Posterior vena cava (tissue), 2 donors: ENCODE results near the gene GRID2. TPM values are rescaled to one million over a fixed set of nuclear protein-coding genes. Genes with fewer than 3 reads are reported as not detected.

Experiments used
- DNase-seq: peaks from one replicate; pipeline ENCODE4 v3.0.0-alpha.2; 2020; ENCODE audit warnings: low spot score
- intact Hi-C, 2 donors: fragments of 100-400 bp; cut with DNase I; formaldehyde crosslinking; loops; one replicate each; pipeline versions ENCODE4 v1.14.1 to v1.14.2; 2022 to 2023
- total RNA-seq, 2 donors: library from RNA; stranded (reverse); fragmentation: NEBNext Ultra II Directional; extraction: Animal tissue kit (Norgen Biotek cat#: 25700); gene quantifications; one replicate each; pipeline ENCODE4 v1.2.1, GENCODE V29; 2021
- donor health status: DM: yes; HTN: yes; CAD: no.
- donor health status: DM: yes; HTN: yes; CAD: no.

The GRID2 gene
- total RNA-seq, 2 donors from 2014 or later: 0.38 TPM; not detected in 1

- intact Hi-C loops: no loop called here
- DNase-seq: no peak
These were observed 203.2 kb downstream of the GRID2 start for GRCh38 chr4:92506933-92507332.

GRCh38 chr4:92514627-92515026 is 210.9 kb downstream of the GRID2 start:
- DNase-seq: no peak

DNA sequence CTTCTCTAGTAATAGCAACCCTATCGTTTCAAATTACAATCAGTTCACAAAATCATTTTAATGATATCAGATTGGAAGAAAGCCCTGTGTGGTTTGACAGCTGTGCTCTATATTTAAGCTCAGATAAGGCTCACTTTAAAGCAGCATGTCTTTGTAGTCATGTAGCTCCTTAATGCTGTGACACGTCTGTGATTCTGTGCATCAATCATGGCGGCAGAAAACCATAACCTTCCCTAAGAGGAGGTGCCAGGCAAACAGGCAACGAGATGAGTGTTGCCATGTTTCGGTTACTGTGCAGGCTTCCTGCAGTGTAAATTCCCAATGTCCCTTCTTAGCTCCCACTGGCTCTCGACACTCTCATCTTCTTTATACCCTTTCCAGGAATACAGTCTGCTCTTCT is 212.7 kb downstream of the GRID2 start:
- DNase-seq: no peak
- intact Hi-C loops: no loop called here

More at GRCh38 chr4:92514627-92515026, 210.9 kb downstream of the GRID2 start:
- intact Hi-C loops: no loop called here

- DNase-seq: no peak
- intact Hi-C loops: no loop called here
These were observed 216.0 kb downstream of the GRID2 start for GRCh38 chr4:92519727-92520126.

- intact Hi-C loops: no loop called here
- no peak for DNase-seq
These were observed 216.8 kb downstream of the GRID2 start for GRCh38 chr4:92520563-92520962.

DNA sequence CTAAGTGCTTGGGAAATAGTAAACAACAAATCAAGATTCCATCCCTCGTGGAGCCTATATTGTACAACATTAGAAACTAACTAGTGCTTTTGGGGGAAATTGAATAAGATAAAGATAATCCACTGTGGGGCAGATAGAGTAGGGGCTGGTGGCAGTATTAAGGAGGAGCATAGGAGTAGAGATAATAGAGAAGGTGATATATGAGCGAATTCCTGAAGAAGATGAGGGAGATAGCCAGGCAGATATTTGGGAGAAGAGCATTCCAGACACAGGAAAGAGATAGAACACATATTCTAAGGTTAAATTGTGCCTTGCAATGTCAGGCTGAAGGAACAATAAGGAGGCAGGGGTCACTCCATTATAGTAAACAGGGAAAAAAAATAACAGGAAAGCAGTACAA is 218.2 kb downstream of the GRID2 start:
- intact Hi-C loops: no loop called here
- DNase-seq: no peak

- DNase-seq: no peak
- intact Hi-C loops: no loop called here
These were observed 218.6 kb downstream of the GRID2 start for GRCh38 chr4:92522356-92522755.

- intact Hi-C loops: no loop called here
- DNase-seq: no peak
These were observed 220.4 kb downstream of the GRID2 start for GRCh38 chr4:92524131-92524530.

DNA sequence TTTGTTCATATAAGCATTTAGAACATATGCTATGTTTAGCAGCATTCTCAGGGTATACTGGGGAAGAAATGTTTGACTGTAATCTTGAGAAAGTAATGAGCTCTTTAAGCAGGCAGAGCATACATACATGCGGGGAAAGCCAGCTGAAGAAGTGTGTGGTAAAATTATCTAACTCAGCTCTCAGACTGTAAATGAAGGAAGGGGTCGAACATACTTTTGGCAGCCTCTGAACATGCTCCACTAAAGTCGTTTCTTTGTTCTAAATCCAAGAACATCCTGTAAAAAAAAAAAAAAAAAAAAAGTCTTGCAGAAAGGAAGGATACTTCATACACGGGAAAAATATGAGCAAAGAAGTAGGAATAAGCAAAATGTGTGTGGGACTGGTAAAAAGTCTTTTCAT is 224.8 kb downstream of the GRID2 start:
- intact Hi-C loops: no loop called here
- no peak for DNase-seq

DNA sequence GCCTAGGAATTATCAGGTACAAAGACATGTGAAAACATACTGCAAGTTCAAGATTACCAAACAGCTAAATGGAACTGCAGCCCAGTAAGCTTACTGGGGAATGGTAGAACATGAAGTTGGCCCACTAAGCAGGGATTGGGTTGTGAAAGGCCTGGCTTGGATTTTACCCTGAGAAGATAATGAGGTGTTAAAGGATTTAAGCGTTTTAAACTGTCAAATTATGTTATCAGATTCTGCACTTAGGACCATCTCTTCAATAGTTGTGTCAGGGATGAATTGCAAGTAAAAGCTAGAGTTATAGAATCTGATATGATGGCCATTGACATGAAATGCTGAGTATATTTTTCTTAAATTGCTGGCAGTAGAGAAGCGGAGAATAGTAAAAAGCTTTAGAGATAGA is 225.7 kb downstream of the GRID2 start:
- no peak for DNase-seq
- intact Hi-C loops: no loop called here

DNA sequence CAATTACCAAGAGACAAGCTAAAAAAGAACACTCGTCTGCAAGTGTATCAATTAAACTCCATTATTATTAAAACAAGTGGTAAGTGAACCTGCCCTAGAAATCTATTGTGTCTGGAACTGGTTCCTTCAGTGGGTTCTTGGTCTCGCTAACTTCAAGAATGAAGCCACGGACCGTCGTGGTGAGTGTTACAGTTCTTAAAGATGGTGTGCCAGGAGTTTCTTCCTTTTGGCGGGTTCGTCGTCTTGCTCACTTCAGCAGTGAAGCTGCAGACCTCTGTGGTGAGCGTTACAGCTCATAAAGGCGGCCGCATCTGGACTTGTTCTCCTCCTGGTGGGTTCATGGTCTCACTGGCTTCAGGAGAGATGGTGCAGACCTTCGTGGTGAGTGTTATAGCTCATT is 231.8 kb downstream of the GRID2 start:
- no peak for DNase-seq
- intact Hi-C loops: no loop called here

GRCh38 chr4:92551616-92552015 is 247.8 kb downstream of the GRID2 start:
- DNase-seq: no peak
- intact Hi-C loops: no loop called here

- no peak for DNase-seq
- intact Hi-C loops: no loop called here
These were observed 262.5 kb downstream of the GRID2 start for GRCh38 chr4:92566269-92566668.

GRCh38 chr4:92580816-92581215 is 277.1 kb downstream of the GRID2 start:
- intact Hi-C loops: no loop called here
- no peak for DNase-seq

DNA sequence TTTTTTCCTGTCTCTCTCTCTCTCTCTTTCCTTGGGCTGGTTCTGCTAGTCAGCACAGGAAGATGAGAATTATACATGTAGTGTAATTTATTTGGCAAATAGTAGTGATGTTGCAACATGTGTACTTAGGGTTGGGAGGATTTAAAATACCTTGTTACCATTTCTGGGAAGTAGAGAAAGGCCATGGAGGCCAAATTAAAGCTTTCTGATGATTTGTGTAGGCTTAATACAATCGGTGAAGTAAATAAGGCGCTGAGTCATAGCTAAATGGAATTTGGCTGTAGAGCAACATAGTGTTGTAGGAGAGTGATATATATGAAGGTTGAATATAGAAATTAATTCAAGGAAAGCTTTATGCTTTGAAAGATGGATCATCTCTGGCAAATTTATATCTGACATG is 295.3 kb downstream of the GRID2 start:
- intact Hi-C loops: no loop called here
- DNase-seq: no peak

DNA sequence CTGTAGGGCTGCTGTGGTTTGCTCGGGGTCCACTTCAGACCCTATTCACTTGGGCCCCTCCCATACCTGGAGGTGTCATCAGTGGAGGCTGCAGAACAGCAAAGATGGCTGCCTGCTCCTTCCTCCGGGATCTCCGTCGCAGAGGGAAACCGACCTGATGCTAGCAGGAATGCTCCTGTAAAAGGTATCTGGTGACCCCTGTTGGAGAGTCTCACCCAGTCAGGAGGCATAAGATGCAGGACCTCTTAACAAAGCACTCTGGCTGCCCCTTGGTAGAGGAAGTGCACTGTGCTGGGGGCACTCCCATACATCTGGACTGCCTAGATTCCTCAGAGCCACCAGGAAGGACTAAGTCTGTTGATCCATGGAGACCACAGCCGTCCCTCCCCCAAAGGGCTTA is 296.9 kb downstream of the GRID2 start:
- DNase-seq: peak; percentile 44
- intact Hi-C loops: no loop called here

DNA sequence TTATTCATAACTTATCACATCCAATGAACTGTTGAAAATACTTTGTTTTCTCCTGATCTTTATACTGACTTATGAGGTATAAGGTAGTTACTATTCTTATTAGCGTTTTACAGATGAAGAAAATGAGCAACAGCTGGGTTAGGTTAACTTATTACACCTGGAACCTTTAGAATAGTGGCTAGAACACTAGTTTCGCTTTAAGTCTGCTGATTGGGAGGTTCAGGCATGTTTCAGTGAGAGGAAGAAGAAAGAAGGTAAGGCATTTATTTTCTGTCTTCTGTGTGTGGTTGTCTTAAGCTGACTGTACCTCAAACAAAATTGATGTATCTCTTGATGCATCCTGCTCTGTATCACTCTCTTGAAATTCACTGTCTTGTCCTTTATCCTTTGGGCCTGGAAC is 302.5 kb downstream of the GRID2 start:
- intact Hi-C loops: no loop called here
- no peak for DNase-seq

DNA sequence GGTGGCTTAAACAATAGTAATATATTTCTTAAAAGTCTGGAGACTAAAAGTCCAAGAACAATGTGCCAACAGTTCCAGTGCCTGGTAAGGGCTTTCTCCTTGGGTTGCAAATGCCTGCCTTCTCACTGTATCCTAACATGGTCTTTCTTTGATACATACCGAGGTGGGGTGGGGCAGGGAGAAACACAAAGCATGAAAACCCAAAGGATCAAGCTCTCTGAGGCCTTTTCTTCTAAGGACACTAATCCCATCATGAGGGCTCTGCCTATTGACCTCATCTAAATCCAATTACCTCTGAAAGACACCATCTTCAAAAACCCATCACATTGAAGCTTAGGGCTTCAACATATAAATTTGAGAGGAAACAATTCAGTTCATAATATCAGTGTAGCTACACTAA is 311.3 kb downstream of the GRID2 start:
- DNase-seq: no peak
- intact Hi-C loops: no loop called here

DNA sequence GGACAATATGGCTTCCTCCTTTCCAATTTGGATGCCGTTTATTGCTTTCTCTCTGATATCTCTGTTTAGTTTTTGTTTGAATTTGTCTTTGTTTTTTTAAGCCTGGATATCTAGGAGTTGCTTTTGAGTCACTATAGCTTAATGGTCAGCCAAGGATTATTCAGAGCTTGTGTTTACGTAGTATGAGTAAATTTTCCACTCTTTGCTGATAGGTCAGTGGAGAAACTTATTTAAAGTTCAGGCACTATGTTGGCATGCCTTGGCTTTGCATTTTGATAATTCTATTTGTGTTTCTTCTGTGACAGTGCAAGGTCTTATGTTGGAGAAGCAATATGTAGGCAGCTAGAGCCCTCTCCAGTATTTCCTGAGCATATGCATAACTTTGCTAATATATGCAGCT is 315.2 kb downstream of the GRID2 start:
- intact Hi-C loops: no loop called here
- no peak for DNase-seq

- DNase-seq: no peak
- intact Hi-C loops: no loop called here
These were observed 325.5 kb downstream of the GRID2 start for GRCh38 chr4:92629302-92629701.

DNA sequence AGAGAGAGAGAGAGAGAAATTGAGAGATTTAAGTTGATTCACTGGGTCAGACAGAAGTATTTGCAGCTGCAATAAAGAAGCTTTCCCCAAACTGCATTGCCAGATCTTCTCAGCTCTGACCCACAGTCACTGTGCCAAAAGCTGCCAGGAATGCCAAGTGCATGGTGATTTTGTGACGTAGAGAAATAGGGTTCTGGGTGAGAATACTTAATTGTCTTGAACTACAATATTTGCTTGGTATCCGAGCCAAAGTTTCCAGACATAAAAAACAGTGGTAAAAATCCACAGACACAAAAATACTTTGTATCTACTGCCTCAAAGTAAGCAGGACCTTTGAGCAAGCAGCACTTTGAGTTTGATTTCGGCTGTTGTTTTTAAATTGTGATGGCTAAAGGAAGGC is 331.1 kb downstream of the GRID2 start:
- DNase-seq: no peak
- intact Hi-C loops: no loop called here

DNA sequence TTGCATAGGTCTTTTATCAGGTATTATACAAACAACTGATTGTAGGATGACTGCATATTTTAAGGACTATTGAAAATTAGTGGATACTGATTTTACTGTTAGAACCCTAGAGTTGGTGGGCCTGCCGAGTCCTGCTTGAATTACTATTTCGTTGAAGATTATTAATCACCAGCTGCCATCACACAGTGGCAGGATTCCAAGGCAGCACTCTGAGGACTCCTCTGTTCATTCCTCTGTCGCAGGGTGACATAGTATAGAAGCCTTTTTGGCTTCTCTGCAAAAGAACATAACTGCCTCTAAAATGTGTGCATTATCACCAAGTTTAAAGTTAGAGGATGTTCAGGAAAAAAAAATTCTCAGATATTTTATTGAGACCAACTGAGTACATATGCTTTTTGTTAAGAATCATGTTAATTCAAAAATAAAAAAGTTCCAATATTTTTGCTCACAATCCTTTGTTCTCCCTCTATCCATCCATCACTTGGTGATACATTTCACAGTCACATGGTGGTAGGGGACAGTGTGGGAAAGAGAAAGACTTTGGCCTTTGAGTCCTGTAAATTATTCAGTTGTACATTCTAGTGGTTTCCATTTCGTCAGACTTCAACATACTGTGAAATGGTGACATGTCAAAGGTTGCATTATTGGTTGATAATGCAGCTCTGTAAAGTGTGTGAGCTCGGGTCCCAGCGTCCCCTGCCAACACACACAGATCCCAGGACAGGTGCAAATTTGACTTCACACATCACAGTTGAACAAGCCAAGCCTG is 332.5 kb downstream of the GRID2 start:
- intact Hi-C loops: no loop called here
- no peak for DNase-seq
